Tibial nerve (tissue), 4 donors: ENCODE measurements around the gene MEPCE. TPM values are rescaled to one million over a fixed set of nuclear protein-coding genes. Genes with fewer than 3 reads are reported as not detected.
A peak's percentile ranks its signal among the peaks of the same experiment; 100 is the strongest.
"Not testable (repeated sequence)": the region's sequence is repeated elsewhere in the genome, so short reads cannot be mapped to it uniquely, and the experiment has no call there.

Source experiments
- DNase-seq, 2 donors: peaks; one replicate each; pipeline ENCODE4 v3.0.0-alpha.2; 2019; ENCODE audit warnings: low spot score in 2 of 2
- H3K27ac ChIP-seq, 4 donors: fragments of 200-600 bp; sonication (generic) in 3 of 4; one replicate each; pipeline ENCODE4 v1.5.1; 2017 to 2019; ENCODE audit warnings: mild to moderate bottlenecking in 1 of 4
- H3K27me3 ChIP-seq, 2 donors: fragments of 200-600 bp; sonication (generic) in 1 of 2; one replicate each; pipeline versions ENCODE4 v1.5.1 to v1.6.0; 2017 to 2019
- H3K36me3 ChIP-seq, 3 donors: fragments of 200-600 bp; sonication (generic); one replicate each; pipeline ENCODE4 v1.5.1; 2018 to 2019
- H3K4me1 ChIP-seq, 4 donors: fragments of 200-600 bp; sonication (generic) in 3 of 4; one replicate each; pipeline ENCODE4 v1.5.1; 2017 to 2019
- H3K4me3 ChIP-seq, 4 donors: fragments of 200-600 bp; sonication (generic) in 3 of 4; one replicate each; pipeline ENCODE4 v1.5.1; 2017 to 2019; ENCODE audit warnings: mild to moderate bottlenecking in 1 of 4, moderate library complexity in 1 of 4
- H3K9me3 ChIP-seq, 4 donors: fragments of 200-600 bp; sonication (generic) in 3 of 4; one replicate each; pipeline ENCODE4 v1.5.1; 2017 to 2019
- CTCF ChIP-seq, 5 experiments: fragments of 200-600 bp in 3 of 5; fragments of 450-650 bp in 2 of 5; sonication (generic) in 3 of 5; IDR thresholded peaks; one replicate each; pipeline ENCODE4 v1.5.1; 2016 to 2019; ENCODE audit warnings: antibody characterized with exemption in 5 of 5, mild to moderate bottlenecking in 3 of 5, moderate library complexity in 2 of 5
- EP300 ChIP-seq, 2 donors: sonication (generic); formaldehyde crosslinking; IDR thresholded peaks; one replicate each; pipeline ENCODE4 v1.6.1; 2017; ENCODE audit warnings: antibody characterized with exemption in 2 of 2, mild to moderate bottlenecking in 1 of 2
- POLR2A ChIP-seq, 2 donors: fragments of 450-650 bp; IDR thresholded peaks; one replicate each; pipeline ENCODE4 v1.6.1; 2017; ENCODE audit warnings: antibody characterized with exemption in 2 of 2, mild to moderate bottlenecking in 2 of 2, moderate library complexity in 2 of 2
- WGBS, 2 donors: methylation state at CpG; one replicate each; pipeline ENCODE4 v1.1.5; 2018; 5-methylcytosine and 5-hydroxymethylcytosine counted together
- total RNA-seq, 4 donors: library from RNA; depleted of rRNA; stranded (reverse); fragments of >200 nt; gene quantifications; one replicate each; pipeline ENCODE4 v1.1.0, GENCODE V29; 2016

Gene MEPCE
- total RNA-seq, 4 donors from 2014 or later = 39.5 to 50.2 (median 46.6) TPM

- H3K27me3 ChIP-seq = no peaks in the 10 kb centered on the region
- no peaks in the 10 kb centered on the region for H3K9me3 ChIP-seq
- TF ChIP-seq EP300 (IDR thresholded peaks at IDR 0.05) (no peak), CTCF (IDR thresholded peaks at IDR 0.05) (peak in 1 of 5 experiments; percentile 7)
- peaks cover 0 to 47% (median 27%) of the 10 kb centered on the region in 4 donors for H3K4me1 ChIP-seq
- H3K4me3 ChIP-seq = peak overlapping the region; percentile 60 to 92 (median 81)
- H3K27ac ChIP-seq = peak overlapping the region; percentile 82 to 98 (median 97)
- no peak for DNase-seq
- H3K36me3 ChIP-seq = peaks cover 0 to 39% (median 7%) of the 10 kb centered on the region in 3 donors
- 8 to 14% methylated on average over 15 to 28 of the region's 81 CpGs for WGBS, 2 donors
Observed at GRCh38 chr7:100435401-100436304, 6.0 kb downstream of the MEPCE start.

GRCh38 chr7:100437150-100438100 is 7.8 kb downstream of the MEPCE start:
- peak overlapping the region in 1 of 4 donors; percentile 89 for H3K4me3 ChIP-seq
- H3K27ac ChIP-seq = peak overlapping the region in 3 of 4 donors; percentile 96 to 98 (median 98)
- TF ChIP-seq CTCF (IDR thresholded peaks at IDR 0.05) = no peak
- TF ChIP-seq EP300 (IDR thresholded peaks at IDR 0.05) = no peak
- no peak for TF ChIP-seq POLR2A (IDR thresholded peaks at IDR 0.05)
- no peaks in the 10 kb centered on the region for H3K27me3 ChIP-seq
- H3K36me3 ChIP-seq = peaks cover 0 to 24% (median 7%) of the 10 kb centered on the region in 3 donors
- DNase-seq = no peak
- peaks cover 0 to 29% (median 12%) of the 10 kb centered on the region in 4 donors for H3K4me1 ChIP-seq
- 89 to 91% methylated on average over 28 of the region's 28 CpGs for WGBS, 2 donors
- H3K9me3 ChIP-seq = no peaks in the 10 kb centered on the region

GRCh38 chr7:100438172-100438571 is 8.5 kb downstream of the MEPCE start:
- Histone ChIP-seq H3K27me3 (no peaks in the 10 kb centered on the region), H3K36me3 (peaks cover 0 to 17% (median 7%) of the 10 kb centered on the region in 3 donors), H3K4me1 (peaks cover 0 to 22% (median 11%) of the 10 kb centered on the region in 4 donors), H3K9me3 (no peaks in the 10 kb centered on the region), H3K27ac (peak overlapping the region in 1 of 4 donors; percentile 22), H3K4me3 (no peak overlapping the region)
- DNase-seq = no peak
- no peak for TF ChIP-seq CTCF (IDR thresholded peaks at IDR 0.05)
- TF ChIP-seq POLR2A (IDR thresholded peaks at IDR 0.05) = no peak
- TF ChIP-seq EP300 (IDR thresholded peaks at IDR 0.05) = no peak
- WGBS, 2 donors = 49 to 55% methylated on average over 2 of the region's 2 CpGs

- not testable (repeated sequence) for H3K27me3 ChIP-seq, H3K27ac ChIP-seq, DNase-seq, H3K9me3 ChIP-seq, H3K4me3 ChIP-seq
- H3K4me1 ChIP-seq = peaks cover 0 to 22% (median 11%) of the 10 kb centered on the region in 4 donors
- peaks cover 0 to 12% (median 7%) of the 10 kb centered on the region in 3 donors for H3K36me3 ChIP-seq
- WGBS, 2 donors = 92% methylated on average over 8 of the region's 8 CpGs
Observed at GRCh38 chr7:100438731-100439130, 9.1 kb downstream of the MEPCE start.

GRCh38 chr7:100439244-100439643 is 9.6 kb downstream of the MEPCE start:
- 89 to 90% methylated on average over 7 of the region's 7 CpGs for WGBS, 2 donors
- H3K27me3 ChIP-seq, DNase-seq, H3K27ac ChIP-seq, H3K36me3 ChIP-seq, H3K9me3 ChIP-seq, H3K4me3 ChIP-seq: not testable (repeated sequence)
- peaks cover 0 to 24% (median 14%) of the 10 kb centered on the region in 4 donors for H3K4me1 ChIP-seq
